Muscle of arm (tissue), 14 donors: ENCODE measurements around the gene JUN. TPM values are rescaled to one million over a fixed set of nuclear protein-coding genes. Genes with fewer than 3 reads are reported as not detected.

Experiments
- DNase-seq: peaks from one replicate; pipeline ENCODE4 v3.0.0-alpha.2; 2013
- long read RNA-seq, 11 donors: transcript quantifications; one replicate each; lab custom pipeline, GENCODE V29; 2026
- polyA plus RNA-seq, 12 donors: library from polyadenylated mRNA; unstranded; fragments of 120-200 nt; gene quantifications; one replicate each; pipeline ENCODE4 v1.2.1, GENCODE V29; 2013; ENCODE audit not compliant: insufficient read length in 12 of 12

Gene JUN
- 100 to 1,000 TPM in 7 of 12 donors, 10 to 100 TPM in 4, not detected in 1; 67.0 to 384 (median 164) TPM for polyA plus RNA-seq
- long read RNA-seq, donor 1, transcript JUN-201 (1 exons, 3,540 nt) = major isoform, 1,294 of 1,294 reads
- long read RNA-seq, donor 1, partial matches to known transcripts = 0 of 1,294 reads
- long read RNA-seq, donor 1, other reads (novel, unspliced or antisense) = 0 of 1,294 reads
- long read RNA-seq, donor 2, transcript JUN-201 (1 exons, 3,540 nt) = major isoform, 242 of 242 reads
- long read RNA-seq, donor 2, partial matches to known transcripts = 0 of 242 reads
- long read RNA-seq, donor 2, other reads (novel, unspliced or antisense) = 0 of 242 reads
- long read RNA-seq, donor 3, transcript JUN-201 (1 exons, 3,540 nt) = major isoform, 97 of 97 reads
- long read RNA-seq, donor 3, partial matches to known transcripts = 0 of 97 reads
- long read RNA-seq, donor 3, other reads (novel, unspliced or antisense) = 0 of 97 reads
- long read RNA-seq, donor 4, transcript JUN-201 (1 exons, 3,540 nt) = major isoform, 140 of 140 reads
- long read RNA-seq, donor 4, partial matches to known transcripts = 0 of 140 reads
- long read RNA-seq, donor 4, other reads (novel, unspliced or antisense) = 0 of 140 reads
- long read RNA-seq, donor 5, transcript JUN-201 (1 exons, 3,540 nt) = major isoform, 313 of 313 reads
- long read RNA-seq, donor 5, partial matches to known transcripts = 0 of 313 reads
- long read RNA-seq, donor 5, other reads (novel, unspliced or antisense) = 0 of 313 reads
- long read RNA-seq, donor 6, transcript JUN-201 (1 exons, 3,540 nt) = major isoform, 274 of 274 reads
- long read RNA-seq, donor 6, partial matches to known transcripts = 0 of 274 reads
- long read RNA-seq, donor 6, other reads (novel, unspliced or antisense) = 0 of 274 reads
- long read RNA-seq, donor 7, transcript JUN-201 (1 exons, 3,540 nt) = major isoform, 126 of 126 reads
- long read RNA-seq, donor 7, partial matches to known transcripts = 0 of 126 reads
- long read RNA-seq, donor 7, other reads (novel, unspliced or antisense) = 0 of 126 reads
- long read RNA-seq, donor 8, transcript JUN-201 (1 exons, 3,540 nt) = major isoform, 355 of 355 reads
- long read RNA-seq, donor 8, partial matches to known transcripts = 0 of 355 reads
- long read RNA-seq, donor 8, other reads (novel, unspliced or antisense) = 0 of 355 reads
- long read RNA-seq, donor 9, transcript JUN-201 (1 exons, 3,540 nt) = major isoform, 225 of 225 reads
- long read RNA-seq, donor 9, partial matches to known transcripts = 0 of 225 reads
- long read RNA-seq, donor 9, other reads (novel, unspliced or antisense) = 0 of 225 reads
- long read RNA-seq, donor 10, transcript JUN-201 (1 exons, 3,540 nt) = major isoform, 167 of 167 reads
- long read RNA-seq, donor 10, partial matches to known transcripts = 0 of 167 reads
- long read RNA-seq, donor 10, other reads (novel, unspliced or antisense) = 0 of 167 reads
- long read RNA-seq, donor 11, transcript JUN-201 (1 exons, 3,540 nt) = major isoform, 391 of 391 reads
- long read RNA-seq, donor 11, partial matches to known transcripts = 0 of 391 reads
- long read RNA-seq, donor 11, other reads (novel, unspliced or antisense) = 0 of 391 reads

DNA sequence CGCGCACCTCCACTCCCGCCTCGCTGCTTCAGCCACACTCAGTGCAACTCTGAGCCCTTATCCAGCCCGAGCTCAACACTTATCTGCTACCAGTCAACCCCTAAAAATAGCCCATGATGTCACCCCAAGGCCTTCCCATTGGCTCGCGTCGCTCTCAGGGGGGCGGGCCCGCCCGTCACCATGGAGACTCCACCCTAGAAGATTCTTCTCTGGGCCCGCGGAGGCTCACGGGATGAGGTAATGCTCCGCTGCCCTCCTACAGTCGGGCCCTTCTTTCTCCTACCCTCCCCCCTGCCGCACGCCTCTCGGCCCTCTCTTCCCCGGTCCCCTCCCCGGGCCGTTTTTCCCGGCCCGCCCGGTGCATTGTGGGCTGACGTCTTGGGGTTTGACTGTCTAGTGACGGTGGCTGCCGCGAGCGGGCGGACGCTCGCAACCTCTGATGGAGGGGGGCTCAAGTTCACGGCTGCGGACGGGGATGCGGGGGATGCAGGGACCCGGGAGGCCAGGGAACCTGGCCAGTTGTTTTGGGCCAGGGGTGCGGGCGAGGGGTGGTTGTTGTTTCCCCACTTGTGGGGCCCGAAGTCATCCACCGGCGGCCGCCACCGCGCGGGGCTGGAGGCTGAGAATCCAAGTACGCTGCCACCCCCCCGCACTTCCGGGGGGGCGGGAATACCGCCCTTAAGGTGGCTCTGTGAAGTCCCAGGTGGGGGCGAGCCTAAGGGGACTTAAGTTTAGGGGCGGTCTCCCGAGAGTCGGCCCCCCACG lies at the start of gene JUN:
JUN (minus strand) TSS at position 55 of the 765 bp plus-strand sequence. CDS start 977 bp downstream, outside the sequence.
- peak; percentile 100 for DNase-seq

- no peak for DNase-seq
These were observed 49.3 kb upstream of the JUN start for GRCh38 chr1:58833166-58833565.

GRCh38 chr1:58830291-58830690 lies 46.4 kb upstream of the JUN start:
- no peak for DNase-seq

DNA sequence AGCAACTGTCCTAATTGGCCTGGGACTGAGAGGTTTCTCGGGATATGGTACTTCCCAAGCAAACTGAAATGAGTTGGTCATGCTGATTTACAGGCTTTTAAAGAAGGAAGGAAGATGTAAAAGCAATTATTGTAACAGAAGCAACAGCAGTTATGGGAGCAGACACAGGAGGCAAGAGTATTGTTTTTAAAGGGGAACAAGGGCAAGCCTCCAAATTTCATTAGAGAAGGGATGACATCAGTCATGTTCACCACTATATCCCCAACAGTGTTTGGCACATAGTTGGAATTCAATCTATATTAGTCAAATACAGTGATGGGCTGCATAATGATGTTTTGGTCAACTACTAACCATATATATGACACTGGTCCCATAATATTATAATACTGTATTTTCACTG lies 46.0 kb upstream of the JUN start:
- no peak for DNase-seq

DNA sequence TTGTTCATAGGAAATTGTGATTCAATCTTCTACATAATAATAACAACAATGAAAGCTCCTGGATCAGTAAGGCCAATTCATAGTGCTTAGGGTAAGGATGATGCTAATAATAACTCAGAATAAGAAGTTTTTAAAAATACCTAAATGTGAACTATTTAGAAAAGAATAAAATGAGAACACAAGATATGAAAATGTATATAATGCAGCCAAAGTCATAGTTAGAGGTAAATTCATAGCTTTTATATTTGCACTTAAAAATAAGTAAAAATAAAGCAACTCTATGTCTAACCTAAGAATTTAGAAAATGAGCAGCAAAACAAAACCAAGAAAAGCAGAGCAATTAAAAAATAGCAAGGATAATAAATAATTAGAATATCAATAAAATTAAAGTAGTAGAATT lies 43.5 kb upstream of the JUN start:
- DNase-seq = no peak

GRCh38 chr1:58824753-58825389 lies 41.0 kb upstream of the JUN start:
- DNase-seq = no peak

GRCh38 chr1:58823481-58824010 lies 39.7 kb upstream of the JUN start:
- no peak for DNase-seq

DNA sequence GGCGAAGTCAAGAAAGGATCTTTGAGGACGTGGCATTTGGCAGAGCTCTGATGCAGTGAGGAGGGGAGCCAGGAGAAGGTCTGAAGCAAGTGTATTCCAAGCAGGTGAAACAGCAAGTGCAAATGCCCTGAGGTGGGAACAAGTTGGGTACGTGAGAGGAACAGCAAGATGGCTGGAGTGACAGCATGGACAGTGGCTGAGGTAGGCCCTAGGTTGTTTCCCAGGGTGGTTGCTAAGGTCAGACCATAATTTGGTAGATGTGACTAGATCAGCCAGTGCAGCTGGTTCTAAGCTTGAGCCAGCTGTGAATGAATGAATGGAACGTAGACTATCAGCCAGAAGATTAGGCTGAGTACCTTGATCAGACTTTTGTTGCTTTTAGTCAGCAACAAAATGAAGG lies 37.5 kb upstream of the JUN start:
- no peak for DNase-seq

- DNase-seq = no peak
These were observed 35.1 kb upstream of the JUN start for GRCh38 chr1:58818976-58819375.

- no peak for DNase-seq
These were observed 34.2 kb upstream of the JUN start for GRCh38 chr1:58818075-58818474.

DNA sequence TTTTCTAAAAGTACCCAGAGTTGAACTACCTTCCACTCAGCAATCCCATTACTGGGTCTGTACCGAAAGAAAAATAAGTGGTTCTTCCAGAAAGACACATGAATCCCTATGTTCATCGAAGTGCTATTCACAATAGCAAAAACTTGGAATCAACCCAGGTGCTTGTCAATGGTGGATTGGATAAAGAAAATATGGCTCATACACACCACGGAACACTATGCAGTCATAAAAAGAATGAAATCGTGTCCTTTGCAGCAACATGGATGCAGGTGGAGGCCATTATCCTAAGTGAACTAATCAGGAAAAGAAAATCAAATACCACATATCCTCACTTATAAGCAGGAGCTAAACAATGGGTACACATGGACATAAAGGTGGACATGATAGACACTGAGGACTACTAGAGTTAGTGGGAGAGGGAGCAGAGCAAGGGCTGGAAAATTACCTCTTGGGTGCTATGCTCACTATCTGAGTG lies 32.9 kb upstream of the JUN start:
- DNase-seq = no peak

DNA sequence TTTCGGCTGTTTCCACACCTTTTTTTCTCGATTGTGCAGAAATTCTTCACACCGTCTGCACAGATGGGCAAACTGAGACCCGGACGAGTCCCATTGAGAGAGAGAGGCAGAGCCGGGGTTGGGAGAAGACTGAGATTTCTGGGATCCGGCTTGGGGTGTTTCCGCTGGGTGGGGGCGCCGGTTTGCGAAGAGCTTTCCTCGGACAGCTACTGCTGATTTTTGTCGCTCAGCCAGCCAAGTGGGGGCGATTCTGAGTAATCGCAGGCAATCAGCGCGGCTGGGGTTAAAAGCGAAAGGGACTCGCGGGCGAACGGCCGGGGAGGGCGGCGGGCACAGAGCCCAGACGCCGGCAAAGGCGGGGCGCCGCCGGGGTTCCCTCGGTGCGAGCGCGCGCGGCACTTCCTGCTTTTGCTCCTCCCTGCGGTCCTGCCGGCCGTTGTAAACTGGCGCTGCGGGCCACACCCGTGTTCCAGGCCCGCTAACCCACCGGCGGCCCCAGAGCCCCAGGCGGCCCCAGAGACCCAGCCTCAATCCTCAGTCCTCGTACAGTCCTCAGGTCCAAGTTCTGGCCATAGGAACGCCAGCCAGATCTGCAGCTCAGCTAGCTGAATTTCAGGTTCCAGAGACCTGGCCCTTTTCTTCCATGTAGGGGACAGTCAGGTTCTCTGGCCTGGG lies 32.4 kb upstream of the JUN start:
- DNase-seq = peak; percentile 83

GRCh38 chr1:58815686-58816071 lies 31.8 kb upstream of the JUN start:
- no peak for DNase-seq

GRCh38 chr1:58815069-58815685 lies 31.3 kb upstream of the JUN start:
- peak; percentile 43 for DNase-seq

GRCh38 chr1:58814251-58815068 lies 30.6 kb upstream of the JUN start:
- DNase-seq = peak; percentile 27

DNA sequence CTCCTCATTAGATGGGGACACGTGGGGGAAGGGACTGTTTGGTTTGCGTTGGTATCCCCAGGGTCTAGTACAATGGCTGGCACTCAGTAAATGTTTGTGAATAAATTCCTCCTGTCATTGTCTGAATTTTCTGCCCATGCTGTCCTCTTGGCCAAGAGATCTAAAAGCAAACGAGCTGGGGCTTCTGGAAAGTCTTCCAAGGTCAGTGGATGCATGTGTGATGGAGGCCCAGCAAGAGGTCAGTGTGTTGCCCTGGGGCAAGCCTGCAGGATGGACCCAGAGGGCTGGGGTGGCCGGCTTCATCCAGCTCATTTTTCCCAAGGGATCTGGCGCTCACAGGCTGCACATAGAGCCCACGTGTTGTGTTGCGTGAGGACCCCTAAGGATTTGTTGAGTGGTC lies 30.0 kb upstream of the JUN start:
- no peak for DNase-seq

- DNase-seq = no peak
These were observed 29.5 kb upstream of the JUN start for GRCh38 chr1:58813361-58813760.

- no peak for DNase-seq
These were observed 29.1 kb upstream of the JUN start for GRCh38 chr1:58812926-58813325.
